DOHH2 (cell line): ENCODE data around the gene UBE2V1.
A peak's percentile ranks its signal among the peaks of the same experiment; 100 is the strongest.

ENCODE experiments used
- H3F3A ChIP-seq: fragments of 200-600 bp; sonication (generic), shearing (Covaris generic); 2 replicates; pipeline ENCODE4 v1.6.0; 2016; ENCODE audit warnings: antibody characterized with exemption, mild to moderate bottlenecking; ENCODE audit not compliant: control insufficient read depth, insufficient read depth
- H3K27ac ChIP-seq: fragments of 200-600 bp; sonication (generic); 2 replicates; pipeline ENCODE4 v1.5.1; 2014; ENCODE audit warnings: low read depth, mild to moderate bottlenecking, low read length, moderate library complexity
- H3K27me3 ChIP-seq: fragments of 200-600 bp; sonication (generic); 2 replicates; pipeline ENCODE4 v1.6.1; 2014; ENCODE audit warnings: mild to moderate bottlenecking, low read length, mixed read lengths; ENCODE audit not compliant: control insufficient read depth
- H3K36me3 ChIP-seq: fragments of 200-600 bp; sonication (generic); 2 replicates; pipeline ENCODE4 v1.6.1; 2014; ENCODE audit warnings: mild to moderate bottlenecking, low read length, moderate library complexity, mixed read lengths; ENCODE audit not compliant: control insufficient read depth
- H3K4me1 ChIP-seq: fragments of 200-600 bp; sonication (generic); 2 replicates; pipeline ENCODE4 v1.6.1; 2014; ENCODE audit warnings: mild to moderate bottlenecking, low read length, mixed read lengths; ENCODE audit not compliant: control insufficient read depth
- H3K4me2 ChIP-seq: fragments of 200-600 bp; sonication (generic); 2 replicates; pipeline ENCODE4 v1.6.0; 2014; ENCODE audit warnings: mild to moderate bottlenecking, low read length, moderate library complexity
- H3K4me3 ChIP-seq: fragments of 200-600 bp; sonication (generic); 2 replicates; pipeline ENCODE4 v1.5.1; 2014; ENCODE audit warnings: mild to moderate bottlenecking, low read length, mixed read lengths
- H3K79me2 ChIP-seq: fragments of 200-600 bp; sonication (generic); 2 replicates; pipeline ENCODE4 v1.6.1; 2014; ENCODE audit warnings: mild to moderate bottlenecking, low read length, mixed read lengths; ENCODE audit not compliant: control insufficient read depth
- H3K9me2 ChIP-seq: fragments of 200-600 bp; sonication (generic); replicated peaks from 2 replicates; pipeline ENCODE4 v1.6.1; 2014; ENCODE audit warnings: mild to moderate bottlenecking, low read length, mixed read lengths; ENCODE audit not compliant: control insufficient read depth
- H3K9me3 ChIP-seq: fragments of 200-600 bp; sonication (generic); 2 replicates; pipeline ENCODE4 v1.6.1; 2014; ENCODE audit warnings: antibody characterized with exemption, low read length, mixed read lengths; ENCODE audit not compliant: control insufficient read depth, insufficient read depth
- H4K20me1 ChIP-seq: fragments of 200-600 bp; sonication (generic); 2 replicates; pipeline ENCODE4 v1.6.0; 2014; ENCODE audit warnings: low read depth, mild to moderate bottlenecking, antibody characterized with exemption, low read length, moderate library complexity; ENCODE audit not compliant: control insufficient read depth, insufficient read depth
- EZH2phosphoT487 ChIP-seq: fragments of 200-600 bp; sonication (generic); IDR thresholded peaks from 2 replicates; pipeline ENCODE4 v1.6.1; 2017; ENCODE audit warnings: borderline replicate concordance, mild to moderate bottlenecking, antibody characterized with exemption, low read length, moderate library complexity, mixed read lengths
- TF ChIP-seq, protein P1 (sequence below): fragments of 200-600 bp; sonication (generic); IDR thresholded peaks from one replicate; pipeline ENCODE4 v1.5.1; 2014; ENCODE audit warnings: antibody characterized with exemption, mild to moderate bottlenecking, low read depth, low read length; ENCODE audit not compliant: poor library complexity, severe bottlenecking

UBE2V1 gene

DNA sequence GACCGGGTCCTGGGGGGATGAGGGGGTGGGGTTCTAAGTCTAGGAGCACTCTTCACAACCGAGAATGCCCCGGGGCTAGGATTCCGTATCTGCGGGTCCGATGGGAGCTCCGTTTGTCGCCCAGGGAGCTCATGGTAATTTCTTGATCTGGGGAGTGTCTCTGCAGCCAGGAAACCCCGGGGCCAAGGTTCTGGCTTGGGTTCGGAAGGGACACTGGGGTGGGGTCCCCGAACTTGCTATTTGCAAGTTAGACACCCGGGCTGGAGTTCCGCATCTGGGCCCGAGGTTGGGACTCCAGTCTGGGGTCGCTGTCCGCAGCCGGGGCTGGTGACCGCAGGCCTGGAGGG, 40.2 kb upstream of the UBE2V1 start:
- H3K9me2 ChIP-seq = no peaks in the 10 kb centered on the region
- H3K4me2 ChIP-seq = peak overlapping the region; percentile 73
- no peaks in the 10 kb centered on the region for H3K27me3 ChIP-seq
- TF ChIP-seq, protein P1, sequence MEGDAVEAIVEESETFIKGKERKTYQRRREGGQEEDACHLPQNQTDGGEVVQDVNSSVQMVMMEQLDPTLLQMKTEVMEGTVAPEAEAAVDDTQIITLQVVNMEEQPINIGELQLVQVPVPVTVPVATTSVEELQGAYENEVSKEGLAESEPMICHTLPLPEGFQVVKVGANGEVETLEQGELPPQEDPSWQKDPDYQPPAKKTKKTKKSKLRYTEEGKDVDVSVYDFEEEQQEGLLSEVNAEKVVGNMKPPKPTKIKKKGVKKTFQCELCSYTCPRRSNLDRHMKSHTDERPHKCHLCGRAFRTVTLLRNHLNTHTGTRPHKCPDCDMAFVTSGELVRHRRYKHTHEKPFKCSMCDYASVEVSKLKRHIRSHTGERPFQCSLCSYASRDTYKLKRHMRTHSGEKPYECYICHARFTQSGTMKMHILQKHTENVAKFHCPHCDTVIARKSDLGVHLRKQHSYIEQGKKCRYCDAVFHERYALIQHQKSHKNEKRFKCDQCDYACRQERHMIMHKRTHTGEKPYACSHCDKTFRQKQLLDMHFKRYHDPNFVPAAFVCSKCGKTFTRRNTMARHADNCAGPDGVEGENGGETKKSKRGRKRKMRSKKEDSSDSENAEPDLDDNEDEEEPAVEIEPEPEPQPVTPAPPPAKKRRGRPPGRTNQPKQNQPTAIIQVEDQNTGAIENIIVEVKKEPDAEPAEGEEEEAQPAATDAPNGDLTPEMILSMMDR = no peak
- no peak for TF ChIP-seq EZH2phosphoT487
- H3K4me3 ChIP-seq = peak overlapping the region; percentile 86
- H3K4me1 ChIP-seq = peaks cover 24% of the 10 kb centered on the region
- no peak overlapping the region for H3K27ac ChIP-seq
- no peaks in the 10 kb centered on the region for H4K20me1 ChIP-seq
- H3K9me3 ChIP-seq = no peaks in the 10 kb centered on the region
- no peaks in the 10 kb centered on the region for H3F3A ChIP-seq
- H3K79me2 ChIP-seq = peaks cover 45% of the 10 kb centered on the region
- H3K36me3 ChIP-seq = peaks cover 17% of the 10 kb centered on the region

DNA sequence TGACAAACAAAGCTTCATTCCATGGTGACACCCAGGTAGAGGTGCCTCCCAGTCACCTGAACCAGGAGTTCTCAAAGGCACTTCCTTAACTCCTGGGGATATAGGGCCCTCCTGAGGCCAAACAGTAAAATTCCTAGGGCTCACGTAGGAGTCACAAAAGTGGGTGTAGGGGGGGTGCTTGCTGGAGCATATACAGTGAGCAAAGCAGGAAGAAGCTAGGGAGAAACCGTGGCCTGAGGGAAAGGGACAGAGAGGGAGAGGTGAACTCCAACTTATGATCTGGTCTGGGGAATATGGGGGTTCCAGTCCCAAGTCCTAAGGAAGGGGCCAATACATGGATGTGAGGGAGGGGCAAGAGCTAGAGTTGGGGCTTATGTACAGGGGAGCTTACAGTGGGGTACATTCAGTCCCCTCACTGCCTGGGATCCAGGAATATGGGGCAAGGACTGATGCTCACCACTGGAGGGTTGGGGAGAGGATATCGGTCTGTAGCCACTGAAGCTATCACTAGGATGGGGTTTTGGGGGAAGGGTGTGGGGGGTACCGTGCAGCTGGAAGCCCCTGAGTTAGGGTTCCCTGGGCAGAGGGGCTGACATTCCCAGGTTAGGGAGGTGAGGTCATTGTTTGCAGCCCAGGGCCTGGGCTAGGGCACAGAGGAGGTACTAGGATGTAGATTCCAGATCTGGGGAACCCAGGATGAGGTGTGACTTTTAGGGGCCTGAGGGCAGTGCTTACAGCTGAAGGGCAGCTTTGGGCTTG, 39.6 kb upstream of the UBE2V1 start:
- Histone ChIP-seq H3K79me2 (peaks cover 49% of the 10 kb centered on the region), H3K4me2 (peak overlapping the region; percentile 73), H3K4me1 (peaks cover 30% of the 10 kb centered on the region), H3K27ac (no peak overlapping the region), H3K9me3 (no peaks in the 10 kb centered on the region), H3K36me3 (peaks cover 18% of the 10 kb centered on the region), H3F3A (no peaks in the 10 kb centered on the region), H3K27me3 (no peaks in the 10 kb centered on the region), H4K20me1 (no peaks in the 10 kb centered on the region), H3K4me3 (peak overlapping the region; percentile 86), H3K9me2 (no peaks in the 10 kb centered on the region)
- TF ChIP-seq, protein P1 = no peak
- no peak for TF ChIP-seq EZH2phosphoT487

DNA sequence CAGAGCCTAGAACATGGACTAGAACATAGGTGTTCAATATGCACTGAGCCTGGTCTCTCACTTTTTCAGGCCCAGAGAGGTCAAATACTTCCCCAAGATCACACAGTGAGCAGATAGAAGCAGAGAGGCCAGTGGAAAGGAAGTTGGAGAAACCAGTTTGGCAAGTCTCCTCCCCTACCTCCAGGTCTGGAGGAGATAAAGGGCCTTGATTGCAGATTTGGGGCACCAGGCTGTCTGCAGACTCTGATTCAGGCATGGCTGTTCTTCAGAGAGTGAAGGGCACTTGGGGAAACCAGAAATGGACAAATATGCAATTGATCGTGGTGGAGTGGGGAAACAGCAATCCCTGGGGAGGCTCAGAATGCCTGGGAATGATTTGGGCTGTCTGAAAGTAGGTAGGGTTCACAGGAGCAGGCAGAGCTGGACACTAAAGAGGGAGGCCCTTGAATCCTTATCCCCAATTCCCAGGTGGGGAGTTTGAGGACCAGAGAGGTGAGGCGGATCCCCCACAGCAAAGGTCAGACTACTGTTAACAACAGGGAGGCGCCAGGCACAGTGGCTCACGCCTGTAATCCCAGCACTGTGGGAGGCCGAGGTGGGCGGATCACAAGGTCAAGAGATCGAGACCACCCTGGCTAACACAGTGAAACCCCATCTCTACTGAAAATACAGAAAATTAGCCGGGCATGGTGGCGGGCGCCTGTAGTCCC, 38.2 kb upstream of the UBE2V1 start:
- Histone ChIP-seq H3K4me3 (no peak overlapping the region), H3K9me2 (no peaks in the 10 kb centered on the region), H3K27me3 (no peaks in the 10 kb centered on the region), H3F3A (no peaks in the 10 kb centered on the region), H3K36me3 (peaks cover 30% of the 10 kb centered on the region), H3K27ac (no peak overlapping the region), H3K9me3 (no peaks in the 10 kb centered on the region), H4K20me1 (no peaks in the 10 kb centered on the region), H3K4me2 (no peak overlapping the region), H3K4me1 (peaks cover 43% of the 10 kb centered on the region), H3K79me2 (peaks cover 63% of the 10 kb centered on the region)
- TF ChIP-seq EZH2phosphoT487 = no peak
- TF ChIP-seq, protein P1 = no peak
